ENCODE measurements around the gene SPOCK3.

Gene SPOCK3

DNA sequence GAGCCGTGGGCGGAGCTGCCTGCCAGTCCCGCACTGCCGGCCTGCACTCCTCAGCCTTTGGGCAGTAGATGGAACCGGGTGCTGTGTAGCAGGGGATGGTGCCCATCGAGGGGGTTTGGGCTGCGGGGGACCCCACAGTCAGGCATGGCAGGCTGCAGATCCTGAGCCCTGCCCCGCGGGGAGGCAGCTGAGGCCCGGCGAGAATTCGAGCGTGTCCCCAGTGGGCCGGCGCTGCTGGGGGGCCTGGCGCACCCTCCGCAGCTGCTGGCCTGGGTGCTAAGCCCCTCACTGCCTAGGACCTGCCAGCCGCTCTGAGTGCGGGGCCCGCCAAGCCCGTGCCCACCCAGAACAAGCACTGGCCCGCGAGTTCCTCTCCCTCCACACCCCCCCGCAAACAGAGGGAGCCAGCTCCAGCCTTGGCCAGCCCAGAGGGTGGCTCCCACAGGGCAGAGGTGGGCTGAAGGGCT is 391.5 kb downstream of the SPOCK3 start:
- TF ChIP-seq PPARA (CRISPR knock-in tag; IDR thresholded peaks at IDR 0.05; ENCODE audit: borderline replicate concordance) (no peak), ZFP3 (CRISPR knock-in tag; IDR thresholded peaks at IDR 0.05) (no peak)
- no peak for ATAC-seq

DNA sequence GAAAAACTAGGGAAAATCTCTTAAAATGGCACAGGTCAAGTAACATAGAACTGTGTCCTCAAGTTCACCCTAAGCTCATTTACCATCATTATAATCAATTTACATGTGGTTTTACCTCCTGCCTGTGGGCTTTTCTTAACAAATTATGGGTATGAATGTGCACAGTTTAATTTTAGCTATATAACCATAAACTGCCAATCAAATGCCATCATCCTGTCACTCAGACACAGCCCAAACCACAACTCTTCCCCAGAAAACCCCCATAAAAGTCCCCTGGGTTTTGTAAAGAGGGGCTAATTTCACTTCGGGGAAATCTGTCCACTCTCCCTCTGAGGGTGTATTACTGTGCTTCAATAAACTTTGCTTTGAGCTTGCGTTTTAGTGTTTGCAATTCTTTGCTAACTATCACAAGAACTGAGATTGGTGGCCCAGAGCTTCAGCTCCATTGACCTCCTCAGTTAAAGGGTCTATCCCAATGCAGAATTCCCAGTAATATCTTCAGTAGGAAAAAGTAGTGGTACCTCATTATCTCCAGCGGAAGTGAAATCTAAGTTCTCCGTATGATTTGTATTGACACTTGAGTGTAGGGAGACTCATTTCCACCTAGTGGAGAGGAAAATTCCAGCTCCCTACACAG is 394.6 kb downstream of the SPOCK3 start:
- ATAC-seq, result no peak

More for the DNA sequence above, 394.6 kb downstream of the SPOCK3 start:
- no peak for TF ChIP-seq GLIS3 (CRISPR knock-in tag; IDR thresholded peaks at IDR 0.05)
- no peak for TF ChIP-seq ESRRG (CRISPR knock-in tag; IDR thresholded peaks at IDR 0.05)
- TF ChIP-seq BACH2 (CRISPR knock-in tag; IDR thresholded peaks at IDR 0.05; ENCODE audit: borderline replicate concordance), result no peak
- no peak for TF ChIP-seq TCF4 (CRISPR knock-in tag; IDR thresholded peaks at IDR 0.05; ENCODE audit: borderline replicate concordance)
- TF ChIP-seq, protein P1, sequence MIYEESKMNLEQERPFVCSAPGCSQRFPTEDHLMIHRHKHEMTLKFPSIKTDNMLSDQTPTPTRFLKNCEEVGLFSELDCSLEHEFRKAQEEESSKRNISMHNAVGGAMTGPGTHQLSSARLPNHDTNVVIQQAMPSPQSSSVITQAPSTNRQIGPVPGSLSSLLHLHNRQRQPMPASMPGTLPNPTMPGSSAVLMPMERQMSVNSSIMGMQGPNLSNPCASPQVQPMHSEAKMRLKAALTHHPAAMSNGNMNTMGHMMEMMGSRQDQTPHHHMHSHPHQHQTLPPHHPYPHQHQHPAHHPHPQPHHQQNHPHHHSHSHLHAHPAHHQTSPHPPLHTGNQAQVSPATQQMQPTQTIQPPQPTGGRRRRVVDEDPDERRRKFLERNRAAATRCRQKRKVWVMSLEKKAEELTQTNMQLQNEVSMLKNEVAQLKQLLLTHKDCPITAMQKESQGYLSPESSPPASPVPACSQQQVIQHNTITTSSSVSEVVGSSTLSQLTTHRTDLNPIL (CRISPR knock-in tag; IDR thresholded peaks at IDR 0.05; ENCODE audit: low read depth), result no peak
- TF ChIP-seq ZC3H10 (CRISPR knock-in tag; IDR thresholded peaks at IDR 0.05), result no peak
- TF ChIP-seq, protein P2, sequence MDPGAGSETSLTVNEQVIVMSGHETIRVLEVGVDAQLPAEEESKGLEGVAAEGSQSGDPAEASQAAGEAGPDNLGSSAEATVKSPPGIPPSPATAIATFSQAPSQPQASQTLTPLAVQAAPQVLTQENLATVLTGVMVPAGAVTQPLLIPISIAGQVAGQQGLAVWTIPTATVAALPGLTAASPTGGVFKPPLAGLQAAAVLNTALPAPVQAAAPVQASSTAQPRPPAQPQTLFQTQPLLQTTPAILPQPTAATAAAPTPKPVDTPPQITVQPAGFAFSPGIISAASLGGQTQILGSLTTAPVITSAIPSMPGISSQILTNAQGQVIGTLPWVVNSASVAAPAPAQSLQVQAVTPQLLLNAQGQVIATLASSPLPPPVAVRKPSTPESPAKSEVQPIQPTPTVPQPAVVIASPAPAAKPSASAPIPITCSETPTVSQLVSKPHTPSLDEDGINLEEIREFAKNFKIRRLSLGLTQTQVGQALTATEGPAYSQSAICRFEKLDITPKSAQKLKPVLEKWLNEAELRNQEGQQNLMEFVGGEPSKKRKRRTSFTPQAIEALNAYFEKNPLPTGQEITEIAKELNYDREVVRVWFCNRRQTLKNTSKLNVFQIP (CRISPR knock-in tag; IDR thresholded peaks at IDR 0.05; ENCODE audit: borderline replicate concordance, low read depth), result no peak
- no peak for TF ChIP-seq TOX (CRISPR knock-in tag; IDR thresholded peaks at IDR 0.05; ENCODE audit: borderline replicate concordance)
- no peak for TF ChIP-seq CSDC2 (CRISPR knock-in tag; IDR thresholded peaks at IDR 0.05)
- no peak for TF ChIP-seq ISL1 (CRISPR knock-in tag; IDR thresholded peaks at IDR 0.05)
- TF ChIP-seq, protein P3, sequence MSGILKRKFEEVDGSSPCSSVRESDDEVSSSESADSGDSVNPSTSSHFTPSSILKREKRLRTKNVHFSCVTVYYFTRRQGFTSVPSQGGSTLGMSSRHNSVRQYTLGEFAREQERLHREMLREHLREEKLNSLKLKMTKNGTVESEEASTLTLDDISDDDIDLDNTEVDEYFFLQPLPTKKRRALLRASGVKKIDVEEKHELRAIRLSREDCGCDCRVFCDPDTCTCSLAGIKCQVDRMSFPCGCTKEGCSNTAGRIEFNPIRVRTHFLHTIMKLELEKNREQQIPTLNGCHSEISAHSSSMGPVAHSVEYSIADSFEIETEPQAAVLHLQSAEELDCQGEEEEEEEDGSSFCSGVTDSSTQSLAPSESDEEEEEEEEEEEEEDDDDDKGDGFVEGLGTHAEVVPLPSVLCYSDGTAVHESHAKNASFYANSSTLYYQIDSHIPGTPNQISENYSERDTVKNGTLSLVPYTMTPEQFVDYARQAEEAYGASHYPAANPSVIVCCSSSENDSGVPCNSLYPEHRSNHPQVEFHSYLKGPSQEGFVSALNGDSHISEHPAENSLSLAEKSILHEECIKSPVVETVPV (CRISPR knock-in tag; IDR thresholded peaks at IDR 0.05), result no peak
- no peak for TF ChIP-seq TSHZ2 (CRISPR knock-in tag; IDR thresholded peaks at IDR 0.05)
- TF ChIP-seq ARNTL (CRISPR knock-in tag; IDR thresholded peaks at IDR 0.05; ENCODE audit: borderline replicate concordance, low read depth), result no peak
- TF ChIP-seq OSR1 (CRISPR knock-in tag; IDR thresholded peaks at IDR 0.05), result no peak
- TF ChIP-seq PPARA (CRISPR knock-in tag; IDR thresholded peaks at IDR 0.05; ENCODE audit: borderline replicate concordance), result no peak
- TF ChIP-seq RARB (CRISPR knock-in tag; IDR thresholded peaks at IDR 0.05), result no peak
- TF ChIP-seq PATZ1 (CRISPR knock-in tag; IDR thresholded peaks at IDR 0.05; ENCODE audit: borderline replicate concordance), result no peak
